MM.1S (cell line): Measurements from ENCODE around the gene PRKCE.

ENCODE experiments used
- DNase-seq: peaks from one replicate; pipeline ENCODE4 v3.0.0-alpha.2; 2015
- H2AFZ ChIP-seq: fragments of 300-600 bp; sonication (generic); 2 replicates; pipeline ENCODE4 v1.6.0; 2016; ENCODE audit warnings: antibody characterized with exemption, low read length
- H3F3A ChIP-seq: fragments of 300-600 bp; sonication (generic); 2 replicates; pipeline ENCODE4 v1.6.1; 2016; ENCODE audit warnings: mild to moderate bottlenecking, antibody characterized with exemption, low read length, moderate library complexity, mixed read lengths; ENCODE audit not compliant: insufficient read depth
- H3K27ac ChIP-seq: fragments of 300-600 bp; sonication (generic); 2 replicates; pipeline ENCODE4 v1.5.1; 2016; ENCODE audit warnings: mild to moderate bottlenecking, low read length
- H3K27me3 ChIP-seq: fragments of 300-600 bp; sonication (generic); replicated peaks from 2 replicates; pipeline ENCODE4 v1.6.0; 2016; ENCODE audit warnings: low read length; ENCODE audit not compliant: insufficient read depth
- H3K36me3 ChIP-seq: fragments of 300-600 bp; sonication (generic); replicated peaks from 2 replicates; pipeline ENCODE4 v1.6.1; 2016; ENCODE audit warnings: mild to moderate bottlenecking, low read length, mixed read lengths; ENCODE audit not compliant: insufficient read depth
- H3K4me1 ChIP-seq: fragments of 300-600 bp; sonication (generic); 2 replicates; pipeline ENCODE4 v1.6.1; 2016; ENCODE audit warnings: low read length, mixed read lengths
- H3K4me2 ChIP-seq: fragments of 300-600 bp; sonication (generic); 2 replicates; pipeline ENCODE4 v1.6.0; 2016; ENCODE audit warnings: low read depth, low read length
- H3K4me3 ChIP-seq: fragments of 300-600 bp; sonication (generic); 2 replicates; pipeline ENCODE4 v1.5.1; 2016; ENCODE audit warnings: low read length, mixed read lengths
- H3K79me2 ChIP-seq: fragments of 300-600 bp; sonication (generic); 2 replicates; pipeline ENCODE4 v1.6.1; 2016; ENCODE audit warnings: mixed run types, low read length, mixed read lengths
- H3K9ac ChIP-seq: fragments of 300-600 bp; sonication (generic); 2 replicates; pipeline ENCODE4 v1.6.1; 2016; ENCODE audit warnings: low read length, mixed read lengths
- H3K9me2 ChIP-seq: fragments of 300-600 bp; sonication (generic); replicated peaks from 2 replicates; pipeline ENCODE4 v1.6.1; 2016; ENCODE audit warnings: mild to moderate bottlenecking, low read length, mixed read lengths; ENCODE audit not compliant: insufficient read depth
- H3K9me3 ChIP-seq: fragments of 300-600 bp; sonication (generic); replicated peaks from 2 replicates; pipeline ENCODE4 v1.6.1; 2016; ENCODE audit warnings: mild to moderate bottlenecking, low read length, mixed read lengths; ENCODE audit not compliant: insufficient read depth
- H4K20me1 ChIP-seq: fragments of 300-600 bp; sonication (generic); 2 replicates; pipeline ENCODE4 v1.6.1; 2016; ENCODE audit warnings: mild to moderate bottlenecking, low read length, moderate library complexity, mixed read lengths; ENCODE audit not compliant: insufficient read depth
- EZH2 ChIP-seq: fragments of 300-600 bp; sonication (generic); optimal IDR thresholded peaks from 2 replicates; pipeline ENCODE3; 2017; ENCODE audit warnings: low read depth, mild to moderate bottlenecking, antibody characterized with exemption, low read length, mixed read lengths
- EZH2phosphoT487 ChIP-seq: fragments of 300-600 bp; sonication (generic); IDR thresholded peaks from 2 replicates; pipeline ENCODE4 v1.6.1; 2018; ENCODE audit warnings: antibody characterized with exemption, low read length
- TF ChIP-seq, protein P1 (sequence below): fragments of 300-600 bp; sonication (generic); IDR thresholded peaks from 2 replicates; pipeline ENCODE4 v1.5.1; 2016; ENCODE audit warnings: antibody characterized with exemption, low read length, mixed read lengths

The PRKCE gene

DNA sequence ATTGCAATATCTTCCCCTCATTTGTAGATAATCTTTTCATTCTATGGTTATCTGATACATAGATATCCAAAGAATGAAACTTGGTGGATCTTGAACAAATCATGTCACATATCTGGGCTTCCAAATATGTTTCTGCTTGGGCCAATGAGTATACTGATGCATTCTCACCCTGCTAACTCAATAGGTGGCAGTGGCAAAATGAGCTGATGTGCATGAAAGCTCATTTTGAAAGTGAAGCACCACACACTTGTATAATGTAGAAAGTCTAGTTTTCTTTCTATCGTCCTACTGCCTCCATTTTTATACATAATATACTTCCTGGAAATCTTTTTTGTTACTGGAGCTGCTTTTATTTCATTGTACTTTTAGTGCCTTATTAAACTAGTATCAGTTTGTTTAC lies 208.2 kb downstream of the PRKCE start:
- Histone ChIP-seq H2AFZ (no peak overlapping the region), H3K4me3 (no peak overlapping the region), H3K36me3 (no peaks in the 10 kb centered on the region), H3F3A (no peaks in the 10 kb centered on the region), H3K4me1 (no peaks in the 10 kb centered on the region), H3K27me3 (no peaks in the 10 kb centered on the region), H3K27ac (no peak overlapping the region), H4K20me1 (no peaks in the 10 kb centered on the region), H3K9me3 (no peaks in the 10 kb centered on the region), H3K79me2 (no peaks in the 10 kb centered on the region), H3K4me2 (no peak overlapping the region), H3K9me2 (no peaks in the 10 kb centered on the region), H3K9ac (no peak overlapping the region)
- TF ChIP-seq, protein P1, sequence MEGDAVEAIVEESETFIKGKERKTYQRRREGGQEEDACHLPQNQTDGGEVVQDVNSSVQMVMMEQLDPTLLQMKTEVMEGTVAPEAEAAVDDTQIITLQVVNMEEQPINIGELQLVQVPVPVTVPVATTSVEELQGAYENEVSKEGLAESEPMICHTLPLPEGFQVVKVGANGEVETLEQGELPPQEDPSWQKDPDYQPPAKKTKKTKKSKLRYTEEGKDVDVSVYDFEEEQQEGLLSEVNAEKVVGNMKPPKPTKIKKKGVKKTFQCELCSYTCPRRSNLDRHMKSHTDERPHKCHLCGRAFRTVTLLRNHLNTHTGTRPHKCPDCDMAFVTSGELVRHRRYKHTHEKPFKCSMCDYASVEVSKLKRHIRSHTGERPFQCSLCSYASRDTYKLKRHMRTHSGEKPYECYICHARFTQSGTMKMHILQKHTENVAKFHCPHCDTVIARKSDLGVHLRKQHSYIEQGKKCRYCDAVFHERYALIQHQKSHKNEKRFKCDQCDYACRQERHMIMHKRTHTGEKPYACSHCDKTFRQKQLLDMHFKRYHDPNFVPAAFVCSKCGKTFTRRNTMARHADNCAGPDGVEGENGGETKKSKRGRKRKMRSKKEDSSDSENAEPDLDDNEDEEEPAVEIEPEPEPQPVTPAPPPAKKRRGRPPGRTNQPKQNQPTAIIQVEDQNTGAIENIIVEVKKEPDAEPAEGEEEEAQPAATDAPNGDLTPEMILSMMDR, result no peak
- TF ChIP-seq EZH2phosphoT487 (no peak), EZH2 (no peak)
- DNase-seq, result no peak

DNA sequence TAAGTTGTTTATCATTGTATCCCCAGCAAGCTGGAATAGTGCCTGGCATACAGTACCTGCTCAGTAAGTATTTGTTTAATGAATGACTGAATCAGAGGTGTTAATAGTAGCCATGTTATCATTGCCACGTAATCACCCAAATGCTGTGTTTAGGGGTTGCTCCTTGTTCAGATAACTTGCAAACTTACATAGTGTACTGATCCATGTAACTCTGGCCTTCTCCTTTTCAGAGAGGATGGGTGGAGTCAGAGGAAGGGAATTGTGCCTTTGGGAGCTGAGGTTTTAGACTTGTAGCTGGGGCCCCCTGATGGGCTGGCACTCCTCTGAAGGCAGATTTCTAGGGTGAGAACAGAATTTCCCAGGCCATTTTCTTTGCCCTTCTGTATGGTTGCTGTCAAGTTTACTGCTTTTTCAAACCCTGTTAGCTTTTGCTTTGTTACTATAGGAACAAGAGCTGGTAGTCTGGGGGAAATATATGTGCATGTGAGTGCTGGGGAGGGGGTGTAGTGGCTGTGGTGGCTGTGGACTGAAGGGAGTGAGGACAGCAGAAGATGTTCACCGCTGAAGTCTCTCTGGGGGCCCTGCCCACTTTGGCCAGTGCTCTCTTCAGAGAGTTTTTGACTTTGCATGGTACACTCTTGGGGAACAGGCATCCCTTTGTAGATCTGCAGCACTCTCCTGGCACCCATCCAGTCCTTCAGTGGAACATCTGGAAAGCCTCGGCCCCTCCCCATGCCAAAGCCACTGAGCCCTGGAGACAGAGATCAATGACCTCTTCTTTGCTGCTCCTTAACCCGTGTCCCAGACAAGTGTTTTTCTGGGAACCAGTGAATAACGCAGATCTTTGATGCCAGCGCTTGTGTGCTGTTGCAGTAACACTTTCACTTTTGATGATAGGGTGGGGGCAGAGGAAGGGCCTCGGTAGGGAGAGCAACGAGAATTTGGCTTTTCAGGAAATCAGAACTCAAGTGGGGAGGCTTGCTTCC lies 209.0 kb downstream of the PRKCE start:
- Histone ChIP-seq H3K9me3 (no peaks in the 10 kb centered on the region), H3K27ac (no peak overlapping the region), H3K9me2 (no peaks in the 10 kb centered on the region), H3K27me3 (no peaks in the 10 kb centered on the region), H3K79me2 (no peaks in the 10 kb centered on the region), H3K4me1 (no peaks in the 10 kb centered on the region), H2AFZ (no peak overlapping the region), H3K4me2 (no peak overlapping the region), H4K20me1 (no peaks in the 10 kb centered on the region), H3K9ac (no peak overlapping the region), H3K4me3 (no peak overlapping the region), H3K36me3 (no peaks in the 10 kb centered on the region), H3F3A (no peaks in the 10 kb centered on the region)
- TF ChIP-seq EZH2 (no peak), EZH2phosphoT487 (no peak)
- TF ChIP-seq, protein P1, result no peak
- DNase-seq, result no peak

- H3K9ac ChIP-seq, result no peak overlapping the region
- no peak overlapping the region for H3K27ac ChIP-seq
- no peaks in the 10 kb centered on the region for H3F3A ChIP-seq
- DNase-seq, result no peak
- H3K27me3 ChIP-seq, result no peaks in the 10 kb centered on the region
- H3K9me2 ChIP-seq, result no peaks in the 10 kb centered on the region
- no peak overlapping the region for H3K4me2 ChIP-seq
- no peaks in the 10 kb centered on the region for H4K20me1 ChIP-seq
- H3K4me3 ChIP-seq, result no peak overlapping the region
- no peaks in the 10 kb centered on the region for H3K79me2 ChIP-seq
- TF ChIP-seq EZH2phosphoT487 (no peak), EZH2 (no peak)
- TF ChIP-seq, protein P1, result no peak
- no peaks in the 10 kb centered on the region for H3K4me1 ChIP-seq
- no peaks in the 10 kb centered on the region for H3K36me3 ChIP-seq
- H3K9me3 ChIP-seq, result no peaks in the 10 kb centered on the region
- H2AFZ ChIP-seq, result no peak overlapping the region
These were observed 211.4 kb downstream of the PRKCE start for GRCh38 chr2:45862843-45863242.
